HG02973 (cell line): ENCODE data around the gene ZNF613.
"Not testable (repeated sequence)": the region's sequence is repeated elsewhere in the genome, so short reads cannot be mapped to it uniquely, and the experiment has no call there.

Experiments
- ATAC-seq: cut with Tn5 transposase; IDR thresholded peaks from one replicate; pipeline ENCODE4 v1.9.1; 2021; ENCODE audit warnings: moderate library complexity; ENCODE audit not compliant: unreplicated experiment

ZNF613 gene

GRCh38 chr19:51938936-51939335 lies 11.7 kb downstream of the ZNF613 start:
- no peak for ATAC-seq

GRCh38 chr19:51944798-51945552 lies 17.7 kb downstream of the ZNF613 start:
- no peak for ATAC-seq

- ATAC-seq, result no peak
Measured at GRCh38 chr19:51946602-51947001, 19.3 kb downstream of the ZNF613 start.

- ATAC-seq, result no peak
Measured at GRCh38 chr19:51948975-51949374, 21.7 kb downstream of the ZNF613 start.

GRCh38 chr19:51957846-51958245 lies 30.6 kb downstream of the ZNF613 start:
- ATAC-seq, result not testable (repeated sequence)

GRCh38 chr19:51959791-51960190 lies 32.5 kb downstream of the ZNF613 start:
- ATAC-seq, result no peak

- ATAC-seq, result not testable (repeated sequence)
Measured at GRCh38 chr19:51960621-51961233, 33.5 kb downstream of the ZNF613 start.

- ATAC-seq, result no peak
Measured at GRCh38 chr19:51965583-51965982, 38.3 kb downstream of the ZNF613 start.

GRCh38 chr19:51970718-51971117 lies 43.4 kb downstream of the ZNF613 start:
- ATAC-seq, result no peak

GRCh38 chr19:51971624-51972023 lies 44.4 kb downstream of the ZNF613 start:
- ATAC-seq, result no peak

- not testable (repeated sequence) for ATAC-seq
Measured at GRCh38 chr19:51975787-51976186, 48.5 kb downstream of the ZNF613 start.

GRCh38 chr19:51976852-51977251 lies 49.6 kb downstream of the ZNF613 start:
- ATAC-seq, result no peak

- no peak for ATAC-seq
Measured at GRCh38 chr19:51977346-51977745, 50.1 kb downstream of the ZNF613 start.

GRCh38 chr19:51978882-51979281 lies 51.6 kb downstream of the ZNF613 start:
- no peak for ATAC-seq

- ATAC-seq, result no peak
Measured at GRCh38 chr19:51980116-51980736, 53.0 kb downstream of the ZNF613 start.

- ATAC-seq, result not testable (repeated sequence)
Measured at GRCh38 chr19:51980926-51981325, 53.7 kb downstream of the ZNF613 start.

GRCh38 chr19:51983361-51983760 lies 56.1 kb downstream of the ZNF613 start:
- ATAC-seq, result no peak

- peak; percentile 85 for ATAC-seq
Measured at GRCh38 chr19:51986309-51987291, 59.3 kb downstream of the ZNF613 start, which contains the start of gene ZNF350. ZNF350 (minus strand) TSS chr19:51986840; CDS start chr19:51974360, 12,480 bp downstream.

- no peak for ATAC-seq
Measured at GRCh38 chr19:51993422-51993821, 66.2 kb downstream of the ZNF613 start.

- ATAC-seq, result no peak
Measured at GRCh38 chr19:51994048-51994644, 66.9 kb downstream of the ZNF613 start.
